T-helper 1 cell (primary cell): ENCODE results near the gene PRKN.
"Not testable (repeated sequence)": the region's sequence is repeated elsewhere in the genome, so short reads cannot be mapped to it uniquely, and the experiment has no call there.

Experiments used
- DNase-seq, 5 donors: peaks; one replicate each; pipeline ENCODE4 v3.0.0-alpha.2; 2012 to 2020

The PRKN gene

GRCh38 chr6:161941565-161941964 lies 786.0 kb downstream of the PRKN start:
- no peak for DNase-seq

- no peak for DNase-seq
These were observed 787.0 kb downstream of the PRKN start for GRCh38 chr6:161940519-161940918.

- DNase-seq = no peak
These were observed 801.2 kb downstream of the PRKN start for GRCh38 chr6:161926324-161926723.

GRCh38 chr6:161924516-161925116 lies 803.0 kb downstream of the PRKN start:
- DNase-seq = no peak

- DNase-seq = peak in 1 of 5 donors; percentile 5
These were observed 804.9 kb downstream of the PRKN start for GRCh38 chr6:161922631-161923119.

- DNase-seq = no peak
These were observed 805.8 kb downstream of the PRKN start for GRCh38 chr6:161921602-161922395.

GRCh38 chr6:161919691-161920090 lies 807.9 kb downstream of the PRKN start:
- no peak for DNase-seq

GRCh38 chr6:161918628-161919205 lies 808.8 kb downstream of the PRKN start:
- DNase-seq = no peak

- DNase-seq = no peak
These were observed 809.4 kb downstream of the PRKN start for GRCh38 chr6:161918109-161918531.

- DNase-seq = no peak
These were observed 809.9 kb downstream of the PRKN start for GRCh38 chr6:161917645-161918044.

GRCh38 chr6:161915456-161915964 lies 812.1 kb downstream of the PRKN start:
- no peak for DNase-seq

GRCh38 chr6:161908872-161909271 lies 818.7 kb downstream of the PRKN start:
- no peak for DNase-seq

- no peak for DNase-seq
These were observed 821.0 kb downstream of the PRKN start for GRCh38 chr6:161906571-161906970.

GRCh38 chr6:161903584-161904212 lies 823.9 kb downstream of the PRKN start:
- no peak for DNase-seq

- no peak for DNase-seq
These were observed 825.7 kb downstream of the PRKN start for GRCh38 chr6:161901740-161902426.

- no peak for DNase-seq
These were observed 833.1 kb downstream of the PRKN start for GRCh38 chr6:161894436-161894835.

GRCh38 chr6:161891542-161891941 lies 836.0 kb downstream of the PRKN start:
- DNase-seq = no peak

GRCh38 chr6:161890832-161891297 lies 836.7 kb downstream of the PRKN start:
- no peak for DNase-seq

- DNase-seq = no peak
These were observed 837.3 kb downstream of the PRKN start for GRCh38 chr6:161890133-161890831.

GRCh38 chr6:161889324-161889723 lies 838.2 kb downstream of the PRKN start:
- no peak for DNase-seq

- DNase-seq = not testable (repeated sequence)
These were observed 841.0 kb downstream of the PRKN start for GRCh38 chr6:161886545-161886944.

- no peak for DNase-seq
These were observed 842.8 kb downstream of the PRKN start for GRCh38 chr6:161884782-161885181.
